ENCODE data around the gene ENG.
"Not testable (repeated sequence)": the region's sequence is repeated elsewhere in the genome, so short reads cannot be mapped to it uniquely, and the experiment has no call there.

Gene ENG

DNA sequence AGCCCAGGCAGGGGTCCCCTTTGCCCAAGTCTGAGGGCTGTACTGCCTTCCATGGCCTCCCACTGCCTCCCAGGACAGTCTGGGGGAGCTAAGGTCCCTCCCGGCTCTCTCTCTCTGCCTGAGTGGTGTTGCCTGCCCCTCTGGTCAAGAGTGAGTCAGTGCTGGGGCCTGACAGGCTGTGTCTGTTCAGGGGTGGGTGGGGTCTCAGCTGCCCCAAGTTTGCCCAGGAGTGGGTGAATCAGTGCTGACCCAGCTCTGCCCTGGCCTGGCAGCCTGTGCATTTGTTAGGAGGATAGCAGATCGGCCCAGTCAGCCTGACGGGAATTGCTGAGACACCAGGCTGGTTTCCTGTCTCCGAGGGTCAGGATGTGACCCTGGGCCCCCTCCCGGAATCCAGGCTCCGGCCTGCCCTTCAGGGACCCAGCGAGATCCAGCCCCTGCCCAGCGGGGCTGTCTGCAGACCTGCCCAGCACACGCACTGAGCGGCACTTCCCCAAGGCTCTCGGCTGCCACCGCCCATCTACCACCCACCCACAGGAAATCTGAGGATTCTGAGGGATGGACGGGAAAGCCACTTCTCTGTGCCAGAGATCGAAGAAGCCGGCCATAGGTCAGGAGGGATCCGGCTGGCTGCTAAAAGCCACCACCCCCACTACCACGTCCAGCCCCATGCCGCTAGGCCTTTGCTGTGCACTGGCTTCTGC lies 15.9 kb downstream of the ENG start:
- H3K9ac ChIP-seq (ENCODE audit: low read length): no peak overlapping the region
- no peak overlapping the region for H3K4me3 ChIP-seq (ENCODE audit: low read depth, low read length)
- no peaks in the 10 kb centered on the region for H3K36me3 ChIP-seq (ENCODE audit: control insufficient read depth, insufficient read depth, low read length)

DNA sequence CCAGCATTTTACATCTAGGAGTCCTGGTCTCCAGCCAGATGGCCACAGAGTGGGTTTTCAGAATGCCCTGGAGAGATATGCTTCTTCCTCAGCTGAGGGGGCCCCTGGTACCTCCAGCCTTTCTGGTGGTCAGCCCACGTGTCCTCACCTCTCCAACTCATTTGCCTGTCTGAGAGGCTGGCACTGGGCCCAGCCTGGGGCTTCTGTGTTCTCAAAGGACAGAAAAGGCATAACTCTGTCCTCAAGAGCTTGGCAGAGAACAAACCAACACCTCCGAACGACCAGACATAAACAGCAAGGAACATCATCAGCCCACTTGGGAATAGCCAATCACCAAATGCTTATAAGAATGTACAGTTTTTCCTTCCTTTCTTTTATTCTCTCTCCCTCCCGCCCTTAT lies 17.1 kb downstream of the ENG start:
- H3K4me1 ChIP-seq (ENCODE audit: control insufficient read depth, insufficient read depth, low read length): peaks cover 15% of the 10 kb centered on the region; the same call in 1 of the 2 replicates
- no peak overlapping the region for H3K9ac ChIP-seq (ENCODE audit: low read length)
- no peaks in the 10 kb centered on the region for H3K27me3 ChIP-seq (ENCODE audit: control insufficient read depth, insufficient read depth, low read length)
- no peak overlapping the region for H3K4me3 ChIP-seq (ENCODE audit: low read depth, low read length)
- no peaks in the 10 kb centered on the region for H3K36me3 ChIP-seq (ENCODE audit: control insufficient read depth, insufficient read depth, low read length)
- no peaks in the 10 kb centered on the region for H3K9me3 ChIP-seq (ENCODE audit: control insufficient read depth, insufficient read depth, low read depth, low read length)
- H3K27ac ChIP-seq (ENCODE audit: low read depth, low read length): no peak overlapping the region

More for the DNA sequence above, 15.9 kb downstream of the ENG start:
- H3K27ac ChIP-seq (ENCODE audit: low read depth, low read length): no peak overlapping the region
- peaks cover 15% of the 10 kb centered on the region; the same call in 1 of the 2 replicates for H3K4me1 ChIP-seq (ENCODE audit: control insufficient read depth, insufficient read depth, low read length)
- H3K9me3 ChIP-seq (ENCODE audit: control insufficient read depth, insufficient read depth, low read depth, low read length): no peaks in the 10 kb centered on the region
- no peaks in the 10 kb centered on the region for H3K27me3 ChIP-seq (ENCODE audit: control insufficient read depth, insufficient read depth, low read length)

DNA sequence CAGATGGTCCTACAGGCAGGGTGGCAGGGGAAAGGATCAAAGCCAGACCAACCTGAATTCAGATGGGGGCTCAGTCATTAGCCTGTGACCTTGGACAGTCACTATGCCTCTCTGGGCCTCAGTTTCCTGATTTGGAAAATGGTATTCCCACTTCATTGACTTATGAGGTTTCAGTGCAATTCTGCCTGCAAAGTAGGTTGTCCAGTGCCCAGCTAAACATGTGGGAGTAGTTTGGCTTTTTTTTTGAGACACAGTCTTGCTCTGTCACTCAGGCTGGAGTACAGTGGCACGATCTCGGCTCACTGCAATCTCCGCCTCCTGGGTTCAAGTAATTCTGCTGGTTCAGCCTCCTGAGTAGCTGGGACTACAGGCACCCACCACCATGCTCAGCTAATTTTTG lies 17.9 kb downstream of the ENG start:
- H3K4me1 ChIP-seq (ENCODE audit: control insufficient read depth, insufficient read depth, low read length): peaks cover 15% of the 10 kb centered on the region; the same call in 1 of the 2 replicates
- H3K36me3 ChIP-seq (ENCODE audit: control insufficient read depth, insufficient read depth, low read length); H3K4me3 ChIP-seq (ENCODE audit: low read depth, low read length); H3K9ac ChIP-seq (ENCODE audit: low read length); H3K27me3 ChIP-seq (ENCODE audit: control insufficient read depth, insufficient read depth, low read length); H3K9me3 ChIP-seq (ENCODE audit: control insufficient read depth, insufficient read depth, low read depth, low read length); H3K27ac ChIP-seq (ENCODE audit: low read depth, low read length): not testable (repeated sequence)

DNA sequence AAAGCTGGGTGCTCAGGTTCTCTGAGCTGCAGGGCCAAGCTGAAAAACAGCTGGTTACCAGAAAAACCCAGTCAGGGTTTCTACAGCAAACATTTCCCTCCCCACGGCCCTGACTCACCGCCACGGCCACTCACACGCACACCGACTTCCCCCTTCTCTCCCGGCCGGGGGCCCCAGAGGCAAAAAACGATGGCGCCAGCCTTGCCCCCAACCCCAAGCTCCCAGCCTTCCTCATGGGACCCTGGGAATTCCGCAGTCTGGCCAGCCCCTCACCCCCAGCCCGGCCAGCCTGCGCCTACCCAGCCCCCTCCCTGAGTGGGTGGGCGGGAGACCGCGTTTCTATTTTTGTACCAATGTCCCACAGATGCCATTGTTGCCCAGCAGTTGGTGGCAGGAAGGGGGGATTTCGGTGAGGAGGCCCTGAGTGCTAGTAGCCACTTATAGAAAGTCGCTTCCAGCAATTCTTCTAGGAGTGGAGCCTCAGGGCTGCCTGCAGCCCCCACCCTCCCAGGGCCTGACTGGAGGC lies 18.4 kb downstream of the ENG start:
- Histone ChIP-seq H3K27ac (ENCODE audit: low read depth, low read length) (no peak overlapping the region), H3K27me3 (ENCODE audit: control insufficient read depth, insufficient read depth, low read length) (no peaks in the 10 kb centered on the region), H3K9ac (ENCODE audit: low read length) (no peak overlapping the region), H3K4me3 (ENCODE audit: low read depth, low read length) (no peak overlapping the region), H3K36me3 (ENCODE audit: control insufficient read depth, insufficient read depth, low read length) (no peaks in the 10 kb centered on the region), H3K4me1 (ENCODE audit: control insufficient read depth, insufficient read depth, low read length) (peaks cover 15% of the 10 kb centered on the region; the same call in 1 of the 2 replicates), H3K9me3 (ENCODE audit: control insufficient read depth, insufficient read depth, low read depth, low read length) (no peaks in the 10 kb centered on the region)

DNA sequence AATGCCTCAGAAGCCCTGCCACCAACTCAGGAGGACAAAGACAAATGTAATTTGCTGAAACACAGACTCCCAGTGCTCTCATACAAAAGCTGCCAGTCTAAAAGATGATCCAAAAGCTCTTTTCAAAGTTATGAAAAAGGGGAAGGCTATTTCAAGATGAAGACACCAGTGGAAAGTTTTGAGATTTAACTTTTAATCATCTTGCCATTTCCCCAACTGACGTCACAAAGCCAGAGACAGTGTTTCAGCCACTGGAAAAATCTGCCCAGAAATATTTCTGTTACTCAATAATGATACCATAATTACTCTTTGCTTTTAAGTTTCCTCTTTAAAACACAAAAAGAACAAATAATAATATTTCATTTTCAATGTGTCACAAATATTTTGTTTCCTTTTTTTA lies 20.9 kb downstream of the ENG start:
- no peak overlapping the region for H3K9ac ChIP-seq (ENCODE audit: low read length)
- peaks cover 20% of the 10 kb centered on the region for H3K4me1 ChIP-seq (ENCODE audit: control insufficient read depth, insufficient read depth, low read length)
- H3K27me3 ChIP-seq (ENCODE audit: control insufficient read depth, insufficient read depth, low read length): no peaks in the 10 kb centered on the region
- H3K4me3 ChIP-seq (ENCODE audit: low read depth, low read length): no peak overlapping the region
- no peaks in the 10 kb centered on the region for H3K9me3 ChIP-seq (ENCODE audit: control insufficient read depth, insufficient read depth, low read depth, low read length)
- no peaks in the 10 kb centered on the region for H3K36me3 ChIP-seq (ENCODE audit: control insufficient read depth, insufficient read depth, low read length)
- H3K27ac ChIP-seq (ENCODE audit: low read depth, low read length): no peak overlapping the region

DNA sequence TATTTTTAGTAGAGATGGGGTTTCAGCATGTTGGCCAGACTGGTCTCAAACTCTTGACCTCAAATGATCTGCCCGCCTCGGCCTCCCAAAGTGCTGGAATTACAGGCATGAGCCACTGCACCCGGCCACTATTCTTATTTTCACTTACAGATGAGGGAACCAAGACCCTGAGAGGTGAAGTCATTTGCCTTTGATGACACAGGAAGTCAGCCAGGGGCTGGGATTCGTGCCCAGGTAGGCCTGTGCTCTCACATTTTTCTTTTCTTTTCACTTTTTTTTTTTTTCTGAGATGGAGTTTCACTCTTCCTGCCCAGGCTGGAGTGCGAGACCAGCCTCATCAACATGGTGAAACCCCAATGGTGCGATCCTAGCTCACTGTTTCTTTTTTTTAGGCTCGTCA lies 22.2 kb downstream of the ENG start:
- H3K27me3 ChIP-seq (ENCODE audit: control insufficient read depth, insufficient read depth, low read length): 0 out of 2 replicates have a peak, but pooled peaks cover 2% of the 10 kb centered on the region
- H3K9ac ChIP-seq (ENCODE audit: low read length): no peak overlapping the region
- no peaks in the 10 kb centered on the region for H3K9me3 ChIP-seq (ENCODE audit: control insufficient read depth, insufficient read depth, low read depth, low read length)
- H3K4me3 ChIP-seq (ENCODE audit: low read depth, low read length): no peak overlapping the region
- no peaks in the 10 kb centered on the region for H3K36me3 ChIP-seq (ENCODE audit: control insufficient read depth, insufficient read depth, low read length)
- peaks cover 18% of the 10 kb centered on the region for H3K4me1 ChIP-seq (ENCODE audit: control insufficient read depth, insufficient read depth, low read length)
- no peak overlapping the region for H3K27ac ChIP-seq (ENCODE audit: low read depth, low read length)

DNA sequence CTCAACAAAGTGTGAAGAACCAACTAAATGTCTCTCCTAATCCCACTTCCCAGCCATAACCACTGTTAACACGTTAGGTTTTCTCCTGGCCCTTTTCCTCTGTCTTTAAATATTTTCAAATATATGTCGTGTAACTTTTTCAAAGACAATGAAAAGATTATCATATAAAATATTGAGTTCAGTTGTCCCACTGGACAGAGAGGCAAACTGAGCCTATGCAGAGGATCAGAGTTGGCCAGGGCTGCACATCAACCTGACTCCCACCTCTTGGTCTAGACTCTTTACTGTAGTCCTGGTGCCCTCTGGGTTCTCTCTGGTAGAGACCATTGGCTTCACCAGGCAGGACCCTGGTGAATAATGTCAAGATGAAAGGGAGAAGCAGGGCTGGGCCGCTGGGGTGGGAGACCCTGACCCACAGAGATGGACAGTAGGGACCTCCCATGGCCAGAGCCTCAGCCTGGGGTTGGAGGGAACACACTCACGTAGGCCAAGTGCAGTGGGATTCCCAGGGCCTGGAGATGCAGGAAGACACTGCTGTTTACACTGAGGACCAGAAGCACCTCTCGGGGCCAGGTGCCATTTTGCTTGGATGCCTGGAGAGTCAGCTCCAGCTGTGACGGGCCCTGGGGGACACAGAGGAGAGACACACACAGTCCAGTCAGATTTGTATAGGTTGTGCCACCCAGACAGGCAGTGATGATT lies 25.1 kb downstream of the ENG start:
- Histone ChIP-seq H3K27ac (ENCODE audit: low read depth, low read length) (no peak overlapping the region), H3K4me3 (ENCODE audit: low read depth, low read length) (no peak overlapping the region), H3K9me3 (ENCODE audit: control insufficient read depth, insufficient read depth, low read depth, low read length) (no peaks in the 10 kb centered on the region), H3K9ac (ENCODE audit: low read length) (no peak overlapping the region), H3K36me3 (ENCODE audit: control insufficient read depth, insufficient read depth, low read length) (no peaks in the 10 kb centered on the region), H3K27me3 (ENCODE audit: control insufficient read depth, insufficient read depth, low read length) (peaks cover 15% of the 10 kb centered on the region), H3K4me1 (ENCODE audit: control insufficient read depth, insufficient read depth, low read length) (peaks cover 22% of the 10 kb centered on the region)

DNA sequence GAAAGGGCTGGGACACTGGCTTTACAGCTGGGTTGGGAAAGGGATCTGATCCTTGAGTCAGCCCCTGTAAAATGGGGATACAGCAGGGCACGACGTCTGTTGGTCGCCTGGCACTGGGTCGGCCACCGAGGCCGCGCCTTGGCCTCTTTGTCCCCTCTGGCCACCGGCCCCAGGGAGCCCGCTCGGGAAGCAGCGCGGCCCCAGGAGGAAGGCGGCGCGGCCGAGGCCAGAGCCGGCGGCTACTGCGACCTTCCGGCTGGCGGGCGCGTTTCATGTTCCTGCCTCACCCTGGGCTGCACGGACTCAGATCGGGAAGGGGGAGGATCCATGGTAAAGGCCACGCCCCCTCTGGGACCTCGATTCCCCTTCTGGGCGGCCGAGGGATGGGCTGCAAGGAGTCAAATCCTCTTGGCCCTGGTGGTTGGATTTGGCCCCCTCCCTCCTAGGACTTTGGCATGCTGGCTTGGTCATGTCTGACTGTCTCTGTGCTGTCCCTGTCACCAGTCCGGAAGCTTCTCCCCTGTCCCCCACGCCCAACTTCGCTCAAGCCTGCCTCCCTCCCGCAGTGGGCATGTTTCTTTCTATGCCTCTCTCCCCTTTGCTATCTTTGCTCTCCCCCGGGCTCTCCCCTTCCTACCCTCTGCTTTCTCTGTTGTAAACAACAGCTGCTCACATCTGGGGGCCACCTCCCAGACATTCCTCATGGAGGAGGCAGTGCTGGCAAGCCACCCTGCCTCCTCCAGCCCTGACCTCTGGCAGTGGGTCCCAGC lies 26.0 kb downstream of the ENG start:
- H3K4me1 ChIP-seq (ENCODE audit: control insufficient read depth, insufficient read depth, low read length): peaks cover 22% of the 10 kb centered on the region

DNA sequence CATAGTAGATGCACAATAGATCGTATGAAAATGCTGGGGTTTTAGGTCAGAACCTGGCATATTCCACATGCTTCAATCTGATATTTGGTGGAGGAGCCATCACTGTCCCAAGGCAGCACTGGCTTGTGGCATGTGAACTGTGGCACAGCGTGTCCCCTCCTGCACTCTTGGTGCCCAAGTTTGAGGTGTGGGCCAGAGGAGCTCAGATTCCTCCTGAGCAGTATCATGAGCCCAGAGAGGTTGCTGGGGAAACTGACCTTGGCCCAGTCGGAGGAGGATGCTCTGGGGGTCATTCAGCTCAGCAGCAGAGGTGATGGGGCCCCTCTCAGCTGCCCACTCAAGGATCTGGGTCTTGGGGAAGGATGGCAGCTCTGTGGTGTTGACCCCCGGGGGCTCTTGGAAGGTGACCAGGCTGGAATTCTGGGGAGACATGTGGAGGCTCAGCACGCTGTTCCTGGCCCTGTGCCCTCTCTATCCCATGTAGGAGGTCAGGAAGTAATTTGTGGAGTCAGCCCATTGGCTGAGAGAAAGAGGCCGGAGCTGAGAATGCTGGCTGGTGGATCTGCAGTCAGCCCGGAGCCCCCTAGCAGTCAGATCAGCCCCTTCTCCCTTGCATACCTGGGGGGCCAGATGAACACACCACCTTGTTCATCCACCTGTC lies 28.1 kb downstream of the ENG start:
- H3K4me3 ChIP-seq (ENCODE audit: low read depth, low read length): no peak overlapping the region
- H3K4me1 ChIP-seq (ENCODE audit: control insufficient read depth, insufficient read depth, low read length): peaks cover 22% of the 10 kb centered on the region
- no peak overlapping the region for H3K9ac ChIP-seq (ENCODE audit: low read length)
- H3K36me3 ChIP-seq (ENCODE audit: control insufficient read depth, insufficient read depth, low read length): no peaks in the 10 kb centered on the region
- H3K27me3 ChIP-seq (ENCODE audit: control insufficient read depth, insufficient read depth, low read length): peaks cover 15% of the 10 kb centered on the region
- no peak overlapping the region for H3K27ac ChIP-seq (ENCODE audit: low read depth, low read length)
- H3K9me3 ChIP-seq (ENCODE audit: control insufficient read depth, insufficient read depth, low read depth, low read length): no peaks in the 10 kb centered on the region

More for the DNA sequence above, 26.0 kb downstream of the ENG start:
- Histone ChIP-seq H3K36me3 (ENCODE audit: control insufficient read depth, insufficient read depth, low read length) (no peaks in the 10 kb centered on the region), H3K27ac (ENCODE audit: low read depth, low read length) (no peak overlapping the region), H3K9me3 (ENCODE audit: control insufficient read depth, insufficient read depth, low read depth, low read length) (no peaks in the 10 kb centered on the region), H3K9ac (ENCODE audit: low read length) (peak overlapping the region; percentile 24), H3K4me3 (ENCODE audit: low read depth, low read length) (peak overlapping the region; percentile 46), H3K27me3 (ENCODE audit: control insufficient read depth, insufficient read depth, low read length) (peaks cover 15% of the 10 kb centered on the region)

DNA sequence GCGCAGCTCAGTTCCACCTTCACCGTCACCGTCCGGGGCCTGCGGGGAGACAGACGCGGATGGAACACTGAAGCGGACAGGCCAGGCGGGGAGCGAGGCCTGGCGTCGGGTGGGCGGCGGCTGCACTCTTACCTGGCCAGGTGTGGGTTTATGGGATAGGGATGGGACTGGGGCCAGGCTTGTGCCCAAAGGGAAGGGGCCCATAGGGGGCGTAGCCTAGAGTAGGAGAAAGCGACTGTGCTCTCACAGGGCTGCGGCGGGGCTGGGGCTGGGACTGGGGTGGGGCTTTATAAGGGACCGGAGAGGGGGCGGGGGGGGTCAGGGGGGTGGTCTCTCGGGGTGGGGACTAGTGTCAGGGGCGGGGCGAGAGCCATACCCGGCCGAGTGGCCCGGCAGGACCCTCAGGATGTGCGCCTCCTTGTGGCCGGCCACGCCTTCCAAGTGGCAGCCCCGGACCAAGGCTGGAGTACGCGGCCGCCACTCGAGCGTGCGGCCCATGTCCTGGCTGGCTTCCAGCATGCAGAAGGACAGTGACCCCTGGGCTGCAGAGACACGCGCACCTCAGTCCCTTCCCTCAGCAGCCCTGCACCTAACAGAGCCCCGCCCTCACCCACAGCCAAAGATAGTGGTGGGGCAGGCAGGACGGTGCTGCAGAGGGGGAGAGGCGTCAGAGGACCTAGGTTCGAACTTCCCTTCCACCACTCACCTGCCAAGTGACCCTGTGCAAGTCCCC lies 29.0 kb downstream of the ENG start:
- Histone ChIP-seq H3K9ac (ENCODE audit: low read length) (peak overlapping the region; percentile 45), H3K36me3 (ENCODE audit: control insufficient read depth, insufficient read depth, low read length) (no peaks in the 10 kb centered on the region)

More for the DNA sequence above, 29.0 kb downstream of the ENG start:
- H3K4me1 ChIP-seq (ENCODE audit: control insufficient read depth, insufficient read depth, low read length): peaks cover 22% of the 10 kb centered on the region
- no peak overlapping the region for H3K27ac ChIP-seq (ENCODE audit: low read depth, low read length)
- H3K27me3 ChIP-seq (ENCODE audit: control insufficient read depth, insufficient read depth, low read length): peaks cover 15% of the 10 kb centered on the region
- H3K9me3 ChIP-seq (ENCODE audit: control insufficient read depth, insufficient read depth, low read depth, low read length): no peaks in the 10 kb centered on the region
- peak overlapping the region; percentile 47 for H3K4me3 ChIP-seq (ENCODE audit: low read depth, low read length)
